HG02678 (cell line): ENCODE measurements around the gene ATP11A.

Source experiments
- ATAC-seq: cut with Tn5 transposase; IDR thresholded peaks from one replicate; pipeline ENCODE4 v1.9.1; 2021; ENCODE audit warnings: mild to moderate bottlenecking, moderate library complexity; ENCODE audit not compliant: unreplicated experiment

ATP11A gene

DNA sequence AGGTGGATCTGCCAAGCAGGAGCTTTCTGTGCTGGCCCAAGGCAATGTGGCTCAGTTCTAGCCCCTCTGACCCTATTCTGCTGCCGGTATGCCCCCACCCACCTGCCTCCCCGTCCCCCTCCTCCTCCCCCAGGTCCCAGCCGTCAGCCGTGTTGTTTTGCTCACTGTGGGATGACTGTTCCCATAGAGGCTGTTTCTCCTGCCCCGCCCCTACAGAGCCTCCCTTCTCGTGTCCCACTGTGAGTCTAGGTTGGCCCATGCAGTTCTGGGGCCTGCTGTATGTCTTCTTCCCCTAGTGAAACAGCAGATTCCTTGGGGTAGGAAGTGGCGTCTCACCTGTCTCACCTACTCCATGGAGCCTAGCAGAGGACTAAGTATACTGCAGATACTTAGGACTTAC is 48.8 kb downstream of the ATP11A start:
- no peak for ATAC-seq

DNA sequence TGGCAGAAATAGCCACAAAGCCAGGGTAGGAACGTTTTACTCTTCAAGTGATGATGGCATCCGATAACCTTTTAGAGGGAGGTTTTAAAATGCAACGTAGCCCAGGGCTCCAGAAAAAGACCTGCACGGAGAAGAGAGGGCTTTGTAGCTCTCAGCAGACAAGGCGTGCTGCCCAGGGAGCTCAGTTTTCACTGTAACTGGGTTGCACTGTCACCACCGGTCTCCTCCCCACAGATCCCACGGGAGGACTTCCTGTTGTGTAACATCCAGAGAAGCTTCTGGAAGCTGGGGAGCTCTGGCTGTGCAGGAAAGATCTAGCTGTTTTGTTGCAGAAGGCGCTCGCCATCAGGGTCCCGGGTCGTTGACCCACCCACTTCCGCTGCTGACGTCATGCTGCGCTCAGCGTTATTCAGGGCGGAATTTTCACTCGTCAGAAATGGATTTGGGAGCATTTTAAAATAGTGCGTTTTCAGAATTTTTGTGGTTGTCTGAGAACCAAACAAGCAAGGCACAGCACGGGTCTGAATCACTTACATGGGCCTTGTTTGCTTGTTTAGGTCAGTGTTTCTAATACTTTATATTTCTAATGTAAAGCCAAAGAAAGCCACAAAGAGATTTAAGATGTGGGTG is 50.8 kb downstream of the ATP11A start:
- no peak for ATAC-seq

DNA sequence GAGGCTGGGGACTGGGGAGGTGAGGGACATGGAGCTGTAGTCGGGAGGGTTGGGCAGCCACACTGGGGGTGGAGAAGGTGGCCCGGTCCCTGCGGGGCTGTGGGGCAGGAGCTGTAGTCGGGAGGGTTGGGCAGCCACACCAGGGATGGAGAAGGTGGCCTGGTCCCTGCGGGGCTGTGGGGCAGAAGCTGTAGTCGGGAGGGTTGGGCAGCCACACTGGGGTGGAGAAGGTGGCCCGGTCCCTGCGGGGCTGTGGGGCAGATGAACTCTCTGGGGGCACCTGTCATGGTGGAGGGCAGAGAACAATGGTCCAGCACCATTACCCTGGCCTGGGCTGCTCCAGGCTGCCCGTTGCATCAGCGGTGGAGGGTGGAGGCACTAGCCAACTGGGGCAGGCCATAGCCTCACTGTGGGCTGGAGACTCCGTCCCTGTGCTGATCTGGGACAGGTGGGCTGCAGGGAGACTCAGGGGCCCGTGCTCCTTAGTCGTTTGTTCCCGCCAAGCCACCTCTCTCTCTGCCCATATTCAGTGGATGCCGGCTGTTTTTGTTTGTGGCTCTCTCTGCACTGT is 51.4 kb downstream of the ATP11A start:
- no peak for ATAC-seq

DNA sequence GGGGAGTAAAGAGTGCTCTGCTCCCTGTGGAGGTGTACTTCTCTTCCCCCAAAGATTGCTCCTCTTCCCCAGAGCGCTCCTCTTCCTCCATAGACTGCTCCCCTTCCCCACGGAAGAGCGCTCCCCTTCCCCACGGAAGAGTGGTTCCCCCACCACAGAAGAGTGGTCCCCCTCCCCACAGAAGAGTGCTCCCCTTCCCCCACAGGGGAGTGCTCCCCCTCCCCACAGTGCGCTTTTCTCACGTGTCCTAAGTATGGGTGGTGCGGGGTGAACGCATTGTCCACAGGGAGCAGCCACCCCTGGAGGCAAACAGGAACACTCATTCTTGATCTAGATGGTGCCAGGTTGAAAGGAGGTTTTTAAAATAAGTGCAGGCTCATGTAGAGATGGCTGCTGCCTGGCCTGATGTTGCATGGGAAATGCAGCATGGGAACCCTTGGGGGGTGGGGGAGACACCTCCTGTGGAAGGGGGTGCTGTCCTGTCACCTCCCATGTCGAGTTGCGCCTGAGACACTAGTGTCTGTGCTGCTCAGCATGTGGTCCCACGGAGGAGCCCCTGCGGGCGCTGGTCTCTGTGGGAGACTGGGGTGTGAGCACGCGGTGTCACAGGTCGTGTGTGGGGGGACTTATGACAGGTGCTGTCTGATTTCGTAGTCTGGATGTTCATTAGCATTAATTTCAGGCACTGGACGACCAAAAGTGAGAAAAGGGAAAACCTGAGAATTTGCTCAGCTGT is 52.2 kb downstream of the ATP11A start:
- no peak for ATAC-seq

DNA sequence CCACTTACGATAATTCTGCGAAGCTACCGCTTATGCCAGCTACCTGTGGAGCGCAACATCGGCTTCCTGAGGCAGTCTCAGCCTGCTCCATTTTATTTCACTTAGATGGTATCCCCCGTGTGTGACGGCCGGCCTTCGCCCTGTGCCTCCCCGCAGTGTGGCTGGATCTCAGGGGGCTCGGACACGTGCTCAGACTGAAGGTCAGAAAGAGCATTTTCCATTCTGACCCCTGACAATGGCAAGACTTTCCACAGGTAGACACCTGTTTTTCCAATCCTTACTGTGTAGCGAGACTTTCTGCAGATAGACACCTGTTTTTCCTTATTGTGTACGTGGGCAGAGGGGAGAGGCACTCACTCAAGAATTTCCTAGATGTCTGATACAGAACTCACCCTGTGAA is 52.7 kb downstream of the ATP11A start:
- no peak for ATAC-seq

DNA sequence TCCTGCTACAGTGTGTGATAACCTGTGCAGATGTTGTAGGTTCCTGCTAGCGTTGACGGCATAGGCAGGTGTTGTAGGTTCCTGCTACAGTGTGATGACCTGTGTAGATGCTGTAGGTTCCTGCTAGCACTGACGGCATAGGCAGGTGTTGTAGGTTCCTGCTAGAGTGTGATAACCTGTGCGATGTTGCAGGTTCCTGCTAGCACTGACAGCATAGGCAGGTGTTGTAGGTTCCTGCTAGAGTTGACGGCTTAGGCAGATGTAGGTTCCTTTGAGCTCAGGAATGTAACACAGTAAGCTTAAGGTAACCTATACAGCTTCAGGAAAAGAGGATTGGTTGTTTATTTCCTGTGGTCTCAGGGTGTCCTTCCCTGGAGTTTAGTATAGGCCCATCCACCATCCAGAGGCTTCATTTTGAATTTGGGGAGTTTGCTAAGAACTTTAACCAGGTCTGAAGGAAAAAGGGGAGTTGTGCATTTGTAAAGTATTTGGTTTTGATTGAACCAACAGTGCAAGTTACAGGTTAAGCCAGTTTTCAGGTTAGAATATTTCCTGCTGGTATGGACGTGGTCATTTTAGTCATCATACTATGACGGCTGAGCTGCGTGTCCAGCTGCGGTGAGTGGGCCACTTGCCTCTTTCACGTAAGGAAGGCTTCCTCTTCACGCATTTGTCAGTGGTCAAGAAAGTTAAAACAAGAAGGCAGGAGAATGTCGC is 53.8 kb downstream of the ATP11A start:
- ATAC-seq, result no peak

DNA sequence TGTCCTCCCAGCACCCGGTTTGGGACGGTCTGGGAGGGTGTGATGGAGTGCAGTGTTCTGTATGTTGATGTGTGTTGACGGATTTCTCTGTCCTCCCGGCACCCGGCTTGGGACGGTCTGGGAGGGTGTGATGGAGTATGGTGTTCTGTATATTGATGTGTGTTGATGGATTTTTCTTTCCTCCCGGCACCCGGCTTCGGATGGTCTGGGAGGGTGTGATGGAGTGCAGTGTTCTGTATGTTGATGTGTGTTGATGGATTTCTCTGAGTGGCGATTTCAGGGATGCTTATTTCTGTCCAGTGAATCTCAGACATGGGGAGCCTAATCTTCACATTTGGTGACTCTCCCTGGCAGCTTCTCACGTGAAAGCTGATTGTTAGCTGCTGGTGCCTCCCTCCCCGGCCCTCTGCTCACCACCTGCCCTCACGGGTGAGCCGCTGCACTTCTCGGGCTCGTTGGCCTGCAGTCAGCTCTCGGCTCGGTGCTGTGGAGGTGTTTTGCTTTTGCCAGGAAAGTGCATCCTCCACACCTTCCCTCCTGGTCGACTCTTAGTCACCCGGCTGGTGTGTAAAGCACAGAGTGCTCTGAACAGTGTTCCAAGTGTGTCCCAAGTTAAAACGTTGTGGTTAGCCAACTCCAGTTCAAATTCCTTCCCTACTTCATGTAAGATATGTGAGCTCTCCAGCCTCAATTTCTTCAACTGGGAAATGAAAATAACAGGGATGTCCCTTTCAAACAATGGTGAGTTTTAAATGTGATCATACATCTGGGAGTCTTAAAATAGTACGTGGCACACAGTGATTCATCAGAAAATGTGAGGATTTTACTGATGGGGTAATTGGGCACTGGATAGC is 54.6 kb downstream of the ATP11A start:
- ATAC-seq, result no peak

DNA sequence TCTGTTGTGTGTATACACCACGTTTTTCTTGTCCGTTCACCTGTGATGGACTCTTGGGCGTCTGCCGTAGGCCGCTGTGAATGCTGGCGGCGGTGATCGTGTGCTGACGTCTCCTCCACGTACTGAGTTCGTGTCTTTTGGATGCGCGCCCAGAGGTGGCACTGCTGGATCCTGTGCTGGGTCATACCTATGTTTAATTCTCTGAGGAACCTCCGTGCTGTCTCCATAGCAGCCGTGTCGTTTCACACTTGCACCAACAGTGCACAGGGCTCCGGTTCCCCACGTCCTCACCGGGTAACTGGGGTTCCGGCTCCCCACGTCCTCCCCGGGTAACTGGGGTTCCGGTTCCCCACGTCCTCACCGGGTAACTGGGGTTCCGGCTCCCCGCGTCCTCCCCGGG is 56.2 kb downstream of the ATP11A start:
- ATAC-seq, result no peak

DNA sequence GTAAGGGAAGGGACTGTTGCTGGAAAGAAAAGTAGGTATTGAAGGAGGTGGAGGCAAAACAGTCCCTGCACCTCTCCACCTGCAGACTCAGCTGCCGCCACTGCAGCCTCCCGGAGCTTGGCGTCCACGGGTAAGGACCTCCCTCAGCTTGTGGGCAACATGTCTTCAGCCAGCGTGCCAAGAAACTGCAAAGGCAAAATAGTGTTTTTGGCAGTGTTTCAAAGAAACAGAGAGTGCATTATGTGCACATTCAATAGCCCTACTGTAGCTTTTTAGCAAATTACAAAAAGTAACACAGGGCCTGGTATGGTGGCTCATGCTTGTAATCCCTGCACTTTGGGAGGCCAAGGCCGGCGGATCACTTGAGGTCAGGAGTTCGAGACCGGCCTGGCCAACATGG is 57.4 kb downstream of the ATP11A start:
- ATAC-seq, result no peak

DNA sequence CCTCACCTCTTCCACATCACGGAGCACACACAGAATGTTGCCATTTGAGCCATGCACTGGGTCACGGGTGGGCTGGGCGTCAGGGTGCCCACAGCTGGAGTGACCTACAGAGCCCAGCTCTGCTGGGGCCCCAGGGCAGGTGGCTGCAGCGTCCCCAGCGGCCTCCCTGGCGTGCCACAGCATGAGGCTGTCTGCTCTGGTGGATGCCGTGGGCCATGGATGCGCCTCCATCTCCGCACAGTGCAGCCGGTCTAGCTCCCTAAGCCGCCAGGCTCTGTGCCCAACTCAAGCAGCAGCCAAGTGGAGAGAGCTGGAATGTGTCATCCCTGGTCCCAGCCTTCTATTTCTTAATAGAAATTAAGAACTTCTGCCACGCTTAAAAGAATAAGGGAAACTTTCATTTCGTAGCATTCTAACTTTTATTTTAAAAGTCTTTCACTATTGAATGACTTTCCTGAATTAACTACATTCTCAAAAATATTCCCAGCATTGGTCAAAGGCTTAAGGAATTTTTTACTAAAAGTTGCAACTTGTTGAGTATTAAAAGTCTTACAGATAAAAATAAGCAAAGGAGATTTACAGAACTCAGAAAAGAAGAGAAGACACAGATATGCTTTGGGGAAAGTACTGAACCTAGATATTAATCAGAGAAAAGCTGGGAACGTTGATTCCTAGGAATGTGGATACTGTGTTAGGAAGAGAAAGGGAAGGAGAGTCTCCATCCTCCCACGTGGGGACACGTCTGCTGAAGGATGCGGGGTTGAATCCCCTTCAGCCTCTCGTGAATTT is 59.3 kb downstream of the ATP11A start:
- no peak for ATAC-seq

DNA sequence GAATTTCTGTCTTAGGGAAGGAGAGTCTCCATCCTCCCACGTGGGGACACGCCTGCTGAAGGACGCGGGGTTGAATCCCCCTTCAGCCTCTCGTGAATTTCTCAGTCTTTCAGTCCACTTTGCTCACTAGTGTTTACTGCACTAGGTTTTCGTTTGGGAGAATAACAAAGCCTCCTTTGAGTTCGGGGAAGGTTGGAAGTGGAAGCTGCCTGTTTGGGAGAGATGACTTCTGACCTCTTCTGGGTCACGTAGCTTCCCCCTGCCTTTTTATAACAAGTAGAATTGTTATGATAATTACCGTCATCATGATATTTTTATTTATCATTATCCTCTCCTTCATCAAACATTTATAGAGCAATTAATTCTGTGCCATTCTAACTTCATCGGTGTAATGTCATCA is 60.7 kb downstream of the ATP11A start:
- ATAC-seq, result no peak

DNA sequence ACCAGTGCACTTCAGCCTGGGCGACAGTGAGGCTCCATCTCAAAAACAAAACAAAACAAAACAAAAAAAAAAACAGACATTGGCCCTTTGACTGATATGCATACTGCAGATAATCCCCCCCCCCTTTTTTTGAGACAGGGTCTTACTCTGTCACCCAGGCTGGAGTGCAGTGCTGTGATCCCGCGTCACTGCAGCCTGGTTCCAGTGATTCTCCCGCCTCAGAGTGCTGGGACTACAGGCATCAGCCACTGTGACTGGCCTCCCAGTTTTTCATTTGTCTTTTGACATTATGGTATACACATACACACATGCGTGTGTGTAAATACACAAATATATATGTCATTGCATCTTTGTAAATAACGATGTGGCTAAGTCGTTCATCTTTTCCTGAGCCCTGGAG is 61.8 kb downstream of the ATP11A start:
- no peak for ATAC-seq

DNA sequence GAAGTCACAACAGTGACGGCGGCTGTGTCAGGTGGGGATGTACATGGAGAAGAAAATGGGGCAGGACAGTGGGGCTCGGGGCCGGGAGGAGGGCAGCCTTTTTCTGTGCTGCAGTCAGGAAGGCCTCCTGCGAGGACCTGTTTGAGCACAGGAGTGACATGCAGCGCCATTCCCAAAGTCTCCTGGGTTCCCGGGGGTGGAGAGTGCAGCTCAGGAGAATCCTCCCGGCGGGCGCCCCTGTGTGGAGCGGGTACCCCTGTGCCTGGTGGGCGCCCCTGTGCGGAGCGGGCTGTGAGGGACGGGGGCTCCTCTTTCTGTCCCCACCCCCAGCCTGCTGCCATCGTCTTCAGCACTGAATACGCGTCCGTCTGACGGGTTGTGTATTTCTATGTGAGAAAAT is 62.4 kb downstream of the ATP11A start:
- ATAC-seq, result no peak

DNA sequence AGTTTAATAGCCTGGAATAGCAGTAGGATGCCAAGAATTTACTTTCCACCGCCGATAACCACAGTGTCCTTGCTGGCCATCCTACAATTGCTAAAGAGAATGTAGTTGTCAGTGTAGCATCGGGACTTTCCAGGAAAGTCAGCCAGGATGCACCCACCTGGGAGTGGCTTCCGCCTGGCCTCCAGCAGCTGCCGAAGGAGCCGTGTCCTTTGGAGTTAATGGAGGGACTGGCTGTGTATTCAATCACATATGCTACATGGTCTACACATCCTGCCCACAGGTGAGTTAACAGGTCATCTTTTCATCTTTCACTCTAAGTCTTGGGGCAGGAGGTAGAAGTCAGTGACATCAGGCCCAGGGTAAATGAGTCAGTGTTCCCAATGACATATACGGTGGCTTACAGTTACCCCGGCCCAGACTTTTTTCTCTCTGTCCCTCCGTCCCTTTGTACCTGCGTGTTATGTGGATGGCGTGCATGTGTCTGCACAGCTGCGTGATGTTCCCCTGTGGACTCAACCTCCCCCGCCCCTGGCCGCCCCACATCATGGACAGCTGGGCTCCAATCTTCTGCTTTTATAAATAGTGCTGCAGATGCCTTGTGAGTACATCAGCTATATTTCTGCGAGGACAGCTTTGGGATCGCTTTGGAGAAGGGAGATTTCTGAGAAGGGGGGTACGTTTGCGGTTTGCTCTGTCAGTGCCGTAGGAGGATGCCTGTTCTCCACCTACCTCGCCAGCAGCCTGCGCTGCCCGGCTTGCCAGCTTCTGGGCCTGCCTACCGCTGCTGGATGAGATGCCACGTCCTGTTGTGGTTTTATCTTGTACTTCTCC is 63.1 kb downstream of the ATP11A start:
- no peak for ATAC-seq

DNA sequence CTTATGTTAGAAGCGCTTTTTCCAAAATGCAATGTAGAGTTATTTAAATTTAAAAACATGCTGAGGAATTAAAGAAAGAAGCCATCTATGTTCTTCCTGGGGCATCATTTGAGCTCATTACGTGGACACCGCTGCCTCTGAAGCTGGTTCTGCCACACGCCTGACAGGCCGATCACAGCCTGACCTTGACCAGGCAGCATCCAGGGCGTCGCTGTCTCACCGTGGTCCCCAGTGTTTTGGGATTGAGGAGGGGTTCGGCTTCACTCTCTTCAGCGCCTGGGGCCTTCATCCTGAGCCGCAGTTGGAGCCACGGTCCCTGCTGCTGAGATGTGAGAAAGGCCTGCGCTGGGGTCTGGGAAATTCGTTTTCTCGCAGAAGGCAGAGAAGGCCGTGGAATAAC is 64.0 kb downstream of the ATP11A start:
- ATAC-seq, result no peak

DNA sequence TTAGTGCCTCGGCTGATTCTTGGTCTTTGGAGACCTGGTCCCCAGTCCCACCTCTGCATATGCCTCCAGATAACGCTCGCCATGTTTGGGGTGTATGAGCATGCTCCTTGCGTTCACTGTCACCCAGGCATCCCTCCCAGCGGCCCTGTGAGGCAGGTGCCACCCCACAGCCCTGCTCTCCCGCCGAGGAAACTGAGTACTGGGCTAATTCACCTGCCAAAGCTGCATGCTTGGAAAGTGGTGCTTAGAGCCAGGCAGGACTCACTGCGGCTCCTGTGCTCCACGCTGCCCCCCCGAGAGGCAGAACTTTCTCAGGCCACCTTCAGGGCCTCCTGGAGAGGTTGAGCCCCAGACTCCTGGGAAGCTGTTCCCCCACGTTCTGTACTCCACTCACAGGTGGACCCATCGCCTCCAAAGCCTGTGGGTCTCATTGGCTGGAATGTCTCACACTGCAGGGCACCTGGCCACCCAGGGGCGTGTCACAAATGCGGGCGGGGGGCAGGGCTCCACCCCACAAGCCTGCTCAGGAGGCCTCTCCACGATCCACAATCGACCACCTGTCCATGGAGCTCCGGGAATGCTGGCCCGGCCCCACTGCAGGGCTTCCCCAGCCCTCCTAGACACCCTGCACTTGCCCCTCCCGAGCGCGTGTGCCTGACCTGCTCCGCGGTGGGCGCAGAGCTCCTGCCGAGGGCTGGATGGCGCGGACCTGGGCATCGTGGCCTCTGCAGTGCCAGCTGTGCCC is 64.6 kb downstream of the ATP11A start:
- no peak for ATAC-seq

DNA sequence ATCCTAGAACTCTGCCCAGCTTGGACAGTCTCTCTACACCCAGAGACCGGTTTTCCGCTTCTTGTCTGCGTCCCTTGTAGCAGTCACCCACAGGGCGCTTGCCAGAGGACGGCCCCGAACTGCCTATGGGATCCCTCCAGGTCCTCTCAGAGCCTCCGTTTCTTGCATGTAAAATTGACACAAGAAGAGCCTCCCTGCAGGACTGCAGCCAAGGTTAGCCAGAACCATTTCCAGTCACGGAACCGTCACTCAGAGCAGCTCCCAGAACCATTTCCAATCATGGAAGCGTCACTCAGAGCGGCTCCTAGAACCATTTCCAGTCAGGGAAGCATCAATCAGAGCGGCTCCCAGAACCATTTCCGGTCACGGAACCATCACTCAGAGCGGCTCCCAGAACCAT is 65.5 kb downstream of the ATP11A start:
- ATAC-seq, result no peak

DNA sequence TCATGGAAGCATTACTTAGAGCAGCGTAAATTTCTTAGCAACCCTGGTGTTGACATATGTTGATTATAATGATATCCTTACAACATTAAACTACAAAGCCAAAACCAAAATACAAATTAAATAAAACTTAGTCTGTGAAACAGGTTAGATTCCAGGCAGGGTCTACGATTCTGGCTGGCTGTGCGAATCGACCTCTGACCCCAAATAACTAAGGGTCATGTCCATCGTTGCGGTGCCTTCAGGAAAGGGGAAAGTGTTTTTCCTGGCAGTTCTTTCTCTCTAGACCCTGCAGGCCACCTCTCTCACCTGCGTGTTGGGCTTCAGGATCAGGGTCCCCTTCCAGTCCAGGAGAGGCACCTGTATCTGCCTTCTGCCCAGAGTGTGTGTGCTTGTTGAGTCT is 66.2 kb downstream of the ATP11A start:
- no peak for ATAC-seq

DNA sequence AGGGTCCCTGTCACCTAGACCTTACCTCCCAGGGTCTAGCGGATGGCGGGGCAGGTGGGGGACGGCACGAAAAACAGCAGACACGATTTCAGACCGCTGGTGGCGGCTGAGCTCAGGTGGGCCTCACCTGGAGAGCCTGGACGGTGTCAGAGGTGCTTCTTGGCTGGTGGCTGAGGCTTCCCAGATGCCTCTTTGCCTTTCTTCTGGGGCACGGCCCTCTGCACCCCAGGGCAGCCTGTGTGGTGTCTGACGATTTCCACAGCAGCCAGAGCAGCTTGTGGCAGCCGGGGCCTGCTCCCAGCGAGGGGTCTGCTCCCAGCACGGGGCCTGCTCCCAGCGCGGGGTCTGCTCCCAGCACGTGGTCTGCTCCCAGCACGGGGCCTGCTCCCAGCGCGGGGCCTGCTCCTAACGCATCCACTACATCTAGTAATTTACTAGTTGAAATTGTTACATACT is 66.7 kb downstream of the ATP11A start:
- no peak for ATAC-seq
